ENCODE measurements around the gene CKLF. TPM values are rescaled to one million over a fixed set of nuclear protein-coding genes. Genes with fewer than 3 reads are reported as not detected.

The CKLF gene
- polyA plus RNA-seq, 10 donors = 24.7 to 39.5 (median 26.5) TPM

DNA sequence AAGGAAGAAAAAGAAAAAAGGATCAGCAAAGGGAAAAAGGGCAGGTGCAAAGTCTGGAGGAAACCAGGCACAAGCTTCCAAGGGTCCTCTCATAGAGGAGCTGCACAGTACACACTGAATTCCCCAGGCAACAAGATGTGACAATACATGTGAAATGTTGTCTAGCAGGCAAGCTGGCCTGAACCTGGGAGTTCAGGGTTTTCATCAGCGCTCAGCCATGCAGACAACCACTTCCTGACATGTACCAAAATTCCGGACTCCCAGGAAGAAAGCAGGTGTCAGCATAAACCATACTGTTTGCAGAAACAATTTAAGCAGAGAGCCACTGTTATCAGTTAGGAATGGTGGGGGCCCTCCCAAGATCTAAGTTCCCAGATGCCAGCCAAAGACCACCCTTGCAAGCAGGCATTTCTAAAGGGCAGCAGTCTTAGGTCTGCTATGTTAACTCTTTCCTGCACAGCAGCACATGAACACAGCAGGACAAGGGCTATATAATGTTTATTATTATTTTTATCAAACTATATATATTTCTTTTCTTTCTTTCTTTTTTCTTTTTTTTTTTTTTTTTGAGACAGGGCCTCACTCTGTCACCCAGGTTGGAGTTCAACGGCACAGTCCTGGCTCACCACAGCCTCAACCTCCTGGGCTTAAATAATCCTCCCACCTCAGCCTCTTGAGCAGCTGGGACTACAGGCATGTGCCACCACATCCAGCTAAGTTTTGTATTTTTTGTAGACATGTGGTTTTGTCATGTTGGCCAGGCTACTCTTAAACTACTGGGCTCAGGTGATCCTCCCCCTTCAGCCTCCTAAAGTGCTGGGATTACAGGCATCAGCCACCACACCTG lies 12.5 kb upstream of the CKLF start:
- no peak for DNase-seq

DNA sequence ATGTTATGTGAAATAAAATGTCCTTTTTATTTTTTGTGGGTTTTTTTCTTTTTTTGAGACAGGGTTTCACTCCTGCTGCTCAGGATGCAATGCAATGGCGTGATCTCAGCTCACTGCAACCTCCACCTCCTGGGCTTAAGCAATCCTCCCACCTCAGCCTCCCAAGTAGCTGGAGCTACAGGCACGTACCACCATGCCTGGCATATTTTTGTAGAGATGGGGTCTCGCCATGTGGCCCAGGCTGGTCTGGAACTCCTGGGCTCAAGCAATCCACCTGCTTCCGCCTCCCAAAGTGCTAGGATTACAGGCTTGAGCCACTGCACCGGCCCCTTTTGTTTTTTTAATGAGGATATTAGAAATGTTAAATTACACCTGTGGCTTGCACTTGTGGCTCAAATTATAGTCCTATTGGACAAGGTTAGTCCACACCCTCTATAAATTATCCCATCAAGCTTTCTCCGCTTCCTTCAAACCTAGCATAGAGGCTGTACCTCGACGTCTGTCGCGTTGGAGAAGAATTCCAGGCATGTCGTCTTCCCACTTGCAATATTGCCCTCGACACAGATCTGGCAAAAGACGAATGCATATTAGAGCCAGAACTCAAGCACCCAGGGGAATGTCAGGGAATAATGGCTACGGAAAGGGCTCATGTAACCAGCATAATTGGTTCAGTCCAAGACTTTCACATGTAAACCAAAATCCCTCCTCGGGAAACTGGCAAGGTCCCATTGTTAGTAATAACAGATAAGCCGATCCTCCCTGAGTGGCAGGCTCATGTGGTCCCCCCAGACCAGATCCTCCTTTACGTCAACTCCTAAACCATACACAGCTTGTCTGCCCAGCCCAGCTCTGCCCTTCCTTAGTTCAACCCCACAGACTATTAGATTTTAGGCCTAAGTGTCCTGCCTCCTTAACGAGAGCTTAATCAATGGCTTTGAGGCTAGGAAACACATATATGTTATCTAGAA lies 10.7 kb upstream of the CKLF start:
- no peak for DNase-seq

DNA sequence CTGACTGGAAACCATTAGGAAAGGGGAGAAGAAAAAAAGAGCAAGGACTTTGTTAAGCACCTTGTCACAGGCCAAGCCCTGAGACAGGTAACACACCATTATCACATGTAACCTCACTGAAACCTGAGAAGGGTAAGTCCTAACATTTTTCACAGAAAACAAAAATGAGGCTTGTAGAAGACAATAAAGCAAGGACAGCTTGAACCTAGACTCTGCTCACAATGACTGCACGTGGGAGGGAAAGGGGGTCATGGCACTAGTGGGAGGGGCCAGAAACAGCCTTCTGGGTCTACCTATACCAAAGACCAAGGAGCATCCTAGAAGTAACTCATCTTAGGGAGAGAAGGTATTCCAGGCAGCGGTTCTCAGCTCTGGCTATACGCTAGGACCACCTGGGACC lies 10.0 kb upstream of the CKLF start:
- DNase-seq = no peak

DNA sequence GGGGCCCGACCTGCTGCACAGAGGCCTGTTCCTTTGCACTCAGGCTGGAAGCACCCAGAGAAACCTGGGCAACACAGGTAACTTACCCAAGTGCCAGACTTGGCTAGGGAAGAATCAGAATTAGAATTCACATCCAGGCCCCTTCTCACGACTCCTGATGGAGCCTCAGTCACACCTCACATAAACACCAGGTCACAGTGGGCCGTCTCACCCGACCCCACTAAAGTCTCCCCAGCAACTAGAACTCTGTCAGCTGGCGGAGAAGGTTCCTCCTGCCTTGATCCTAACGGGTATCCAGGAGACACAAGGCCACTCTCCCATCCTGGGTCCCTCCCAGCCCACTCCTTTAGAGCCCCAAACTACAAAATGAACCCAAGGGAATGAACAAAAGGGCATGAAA lies 8.8 kb upstream of the CKLF start:
- DNase-seq = no peak

DNA sequence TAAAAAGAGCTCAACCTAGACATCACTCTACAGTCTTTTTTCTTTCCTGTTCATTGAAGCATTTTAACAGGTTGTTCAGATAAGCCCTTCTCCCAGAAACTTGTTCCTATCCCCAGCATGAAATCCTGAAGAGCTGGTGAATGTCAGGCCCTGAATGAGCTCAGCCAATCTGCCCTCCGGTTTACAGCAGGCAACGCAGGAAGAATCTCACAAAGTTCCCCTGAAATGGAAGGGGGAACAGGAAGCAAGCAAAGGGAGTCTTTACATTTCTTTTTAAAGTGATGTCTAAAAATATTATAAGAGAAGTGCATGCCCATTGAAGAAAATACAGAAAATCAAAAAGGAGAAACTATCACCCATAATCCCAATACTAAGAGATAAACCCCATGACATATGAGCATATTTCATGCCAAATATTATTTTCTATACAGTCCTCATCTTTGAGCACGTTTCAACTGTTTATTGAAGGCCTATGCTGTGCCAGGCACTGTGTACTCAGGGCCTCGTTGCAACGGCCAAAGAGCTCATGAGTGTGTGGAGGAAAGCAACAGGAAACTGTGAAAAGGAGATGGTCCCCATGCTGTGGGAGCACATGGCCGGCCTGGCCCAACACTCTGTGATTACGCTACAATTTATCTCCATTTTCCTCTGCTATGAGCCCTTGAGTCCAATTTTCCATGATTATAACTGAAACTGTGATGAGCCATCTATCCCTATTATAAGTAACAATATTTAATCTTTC lies 8.2 kb upstream of the CKLF start:
- no peak for DNase-seq

DNA sequence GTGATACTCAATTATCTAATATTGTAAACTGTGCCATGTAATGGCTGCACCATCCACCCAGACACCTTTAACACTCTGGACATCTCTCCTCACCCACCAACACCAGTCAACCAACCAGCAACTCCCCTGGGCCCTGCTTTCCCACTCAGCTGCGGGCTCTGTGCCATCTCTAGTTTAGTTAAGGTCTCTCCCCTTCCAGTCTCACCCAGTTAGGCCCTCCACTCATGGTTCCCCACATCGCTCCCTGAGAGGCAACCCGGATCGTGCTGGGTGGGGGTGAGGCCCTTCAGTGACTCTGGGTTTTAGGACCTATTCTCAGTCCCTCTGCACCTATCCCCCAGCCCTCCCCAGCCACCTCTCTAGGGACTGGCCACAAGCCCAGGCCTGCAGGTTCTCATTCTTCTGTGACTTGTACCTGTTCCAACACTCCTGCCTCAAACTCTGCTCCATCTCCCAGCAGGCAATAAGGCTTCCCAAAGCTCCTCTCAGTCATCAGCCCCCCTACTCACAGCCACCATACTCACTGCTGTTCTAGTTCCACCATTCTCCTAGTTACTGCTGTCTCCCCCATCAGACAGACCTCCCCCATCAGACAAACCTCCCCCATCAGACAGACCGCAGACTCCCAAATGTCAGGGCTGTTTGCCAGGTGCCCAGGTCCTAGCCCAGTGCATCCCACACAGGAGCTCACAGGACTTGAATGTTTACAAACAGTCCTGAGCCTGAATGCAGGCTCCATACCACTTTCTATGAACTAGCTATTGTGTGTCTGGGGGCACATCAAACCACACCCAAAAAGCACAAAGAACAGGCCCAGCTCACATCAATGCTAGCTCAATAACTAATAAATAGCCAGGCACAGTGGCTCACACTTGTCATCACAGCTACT lies 5.0 kb upstream of the CKLF start:
- DNase-seq = no peak

DNA sequence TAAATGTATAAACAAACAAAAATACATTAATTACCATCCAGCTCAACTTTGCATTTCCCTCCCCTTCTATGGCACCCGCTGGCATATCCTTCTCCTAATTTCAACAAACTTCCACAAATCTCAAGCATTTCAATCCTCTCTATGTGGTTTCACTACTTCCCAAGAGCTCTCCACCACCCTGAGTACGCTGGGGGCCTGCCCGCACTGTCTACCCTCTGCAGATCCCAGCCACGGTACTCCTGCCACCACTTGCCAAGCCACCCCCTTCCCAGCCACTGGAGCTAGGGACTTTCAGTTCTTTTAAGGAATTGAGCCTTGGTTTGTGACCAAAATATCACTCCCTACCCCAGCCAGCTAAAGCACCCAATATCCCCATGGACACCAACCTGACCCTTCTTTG lies 4.3 kb upstream of the CKLF start:
- DNase-seq = no peak

DNA sequence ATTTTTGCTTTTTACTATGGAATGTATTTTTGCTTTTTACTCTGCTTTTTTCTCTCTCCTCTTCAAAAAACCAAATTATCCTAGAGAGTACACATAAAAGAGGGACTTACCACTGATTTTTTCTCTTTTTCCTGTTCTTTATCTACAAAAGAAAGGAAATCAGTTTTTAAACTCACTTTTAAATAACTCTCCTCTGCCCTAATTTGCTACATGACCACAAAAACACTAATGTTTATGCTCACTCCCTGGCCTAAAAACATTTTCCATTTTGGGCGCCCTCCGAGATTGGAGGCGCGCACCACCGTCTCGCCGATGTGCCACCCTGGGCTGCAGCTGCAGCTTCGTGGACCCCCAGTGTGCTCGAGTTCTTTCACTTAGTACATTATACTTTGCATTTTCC lies 3.5 kb upstream of the CKLF start:
- DNase-seq = no peak

DNA sequence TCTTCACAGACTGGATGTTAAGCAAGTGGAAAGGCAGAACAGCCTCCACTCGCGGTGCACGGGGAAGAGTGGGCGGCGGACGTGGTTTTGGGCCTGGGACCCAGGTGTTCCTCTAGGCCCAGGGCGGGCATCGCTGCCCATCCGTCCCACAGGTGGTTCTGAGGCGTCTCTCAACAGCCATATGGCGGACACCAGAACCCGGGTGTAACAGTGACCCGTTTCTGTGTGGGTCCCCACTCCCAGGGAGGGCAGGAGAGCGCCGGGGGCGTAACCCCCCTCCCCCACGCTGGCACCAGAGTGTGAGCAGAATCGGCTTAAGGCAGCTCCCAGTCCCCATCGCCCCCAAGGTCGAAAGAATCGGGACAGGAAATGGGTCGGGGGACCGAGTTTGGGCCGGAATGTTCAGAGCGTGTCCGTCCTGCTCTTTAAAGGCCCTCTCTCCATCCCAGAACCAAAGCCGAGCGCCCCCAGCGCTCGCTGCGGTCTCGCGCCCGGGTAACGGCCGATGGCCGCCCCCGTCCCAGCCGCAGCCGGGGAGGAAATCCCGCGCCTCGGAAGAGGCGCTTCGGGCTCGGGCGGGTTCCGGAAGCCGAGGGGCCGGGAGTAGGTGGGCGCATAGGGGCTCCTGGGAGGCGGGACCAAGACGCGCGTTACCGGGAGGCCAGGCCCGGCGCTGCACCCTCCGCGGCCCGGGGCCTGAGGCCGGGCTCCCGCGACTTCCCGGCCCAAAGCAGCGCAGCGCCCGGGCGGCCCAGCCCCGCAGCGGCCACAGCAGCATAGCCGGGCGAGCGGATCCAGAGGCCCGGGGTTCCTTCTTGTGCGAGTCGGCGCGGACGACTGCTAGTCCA lies 2.9 kb upstream of the CKLF start, which contains the start of gene TK2:
TSS of gene TK2 (minus strand) at position 839 of the 848 bp plus-strand sequence. CDS start at position 778, 61 bp downstream.
- DNase-seq = peak; percentile 69 to 95 (median 87)

DNA sequence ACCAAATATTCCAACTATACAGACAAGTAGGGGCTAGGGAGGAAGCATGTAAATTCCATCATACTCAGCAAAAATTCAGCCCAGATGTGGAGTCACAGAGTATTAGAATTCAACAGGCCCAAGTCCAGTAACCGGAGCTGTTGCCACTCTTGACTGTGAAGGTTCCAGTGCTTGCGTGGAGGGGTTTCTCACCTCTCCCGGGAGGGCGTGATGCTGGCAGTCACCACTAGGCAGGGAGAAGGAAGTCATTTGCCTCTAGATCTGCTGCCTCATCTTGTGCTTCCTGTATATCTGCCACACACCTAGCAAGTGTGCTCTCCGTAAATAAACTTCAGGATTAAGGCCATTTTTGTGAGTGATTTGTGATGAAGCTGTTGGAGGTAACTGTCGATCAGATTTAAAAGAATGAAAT lies 1.0 kb upstream of the CKLF start:
- peak in 2 of 3 donors; percentile 36 to 71 for DNase-seq

DNA sequence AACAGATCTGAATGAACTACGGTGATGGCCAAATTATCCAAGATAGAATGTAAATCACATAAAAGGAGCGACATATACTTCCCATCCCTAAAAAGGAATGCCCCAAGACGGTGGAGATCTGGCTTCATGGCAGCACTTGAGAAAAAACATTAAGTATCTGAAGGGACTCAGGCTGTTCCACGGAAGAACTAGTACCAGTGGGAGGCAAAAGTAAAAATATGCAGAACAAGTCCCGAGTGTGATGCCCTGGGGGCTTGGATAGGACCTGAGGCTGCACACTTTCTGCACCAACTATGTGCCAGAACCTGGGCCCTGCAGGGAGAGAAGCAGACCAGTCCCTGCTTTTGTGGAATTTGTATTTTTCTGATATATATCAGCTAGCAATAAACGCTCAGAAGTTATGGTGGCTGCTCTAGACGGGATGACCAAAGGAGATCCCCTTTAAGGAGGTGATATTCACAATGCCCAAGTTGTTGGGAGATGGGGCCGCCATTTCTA lies 539 bp upstream of the CKLF start:
- DNase-seq = no peak

DNA sequence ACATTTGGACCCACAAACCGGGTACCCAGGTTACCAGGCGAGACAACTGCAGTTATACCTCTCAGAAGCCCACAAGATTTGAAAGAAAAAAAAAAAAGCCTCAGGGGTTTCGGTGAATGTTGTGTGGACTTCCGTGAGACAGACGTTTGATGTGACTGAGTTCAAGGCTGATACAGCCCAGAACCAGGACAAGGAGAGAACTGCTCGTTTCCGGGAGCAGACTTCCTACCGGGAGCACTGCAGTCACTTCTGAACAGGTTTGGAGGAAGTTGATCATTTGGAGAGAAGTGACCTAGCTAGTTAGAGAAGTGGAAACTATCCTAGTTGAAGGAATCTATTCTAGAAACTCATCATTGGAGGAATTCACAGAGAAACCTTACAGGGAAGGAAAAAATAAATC lies 847 bp downstream of the CKLF start:
- no peak for DNase-seq

DNA sequence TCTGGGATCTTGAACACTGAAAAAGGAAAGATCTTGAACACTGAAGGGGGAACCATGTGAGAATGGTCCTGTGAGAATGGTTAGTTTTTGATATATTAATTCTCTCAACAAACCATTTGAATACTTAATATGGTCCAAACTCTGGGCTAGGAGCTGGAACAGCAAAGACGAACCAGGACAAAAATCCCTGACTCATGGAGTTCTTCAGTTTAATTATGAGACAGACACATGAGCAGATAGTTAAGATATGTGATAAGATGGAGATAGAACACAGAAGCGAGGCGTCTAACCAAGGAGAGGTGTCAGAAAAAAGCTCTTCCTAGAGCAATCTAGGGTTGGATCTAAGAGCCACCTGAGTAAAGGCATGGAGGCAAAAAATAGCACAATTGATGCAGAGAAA lies 1.6 kb downstream of the CKLF start:
- no peak for DNase-seq

DNA sequence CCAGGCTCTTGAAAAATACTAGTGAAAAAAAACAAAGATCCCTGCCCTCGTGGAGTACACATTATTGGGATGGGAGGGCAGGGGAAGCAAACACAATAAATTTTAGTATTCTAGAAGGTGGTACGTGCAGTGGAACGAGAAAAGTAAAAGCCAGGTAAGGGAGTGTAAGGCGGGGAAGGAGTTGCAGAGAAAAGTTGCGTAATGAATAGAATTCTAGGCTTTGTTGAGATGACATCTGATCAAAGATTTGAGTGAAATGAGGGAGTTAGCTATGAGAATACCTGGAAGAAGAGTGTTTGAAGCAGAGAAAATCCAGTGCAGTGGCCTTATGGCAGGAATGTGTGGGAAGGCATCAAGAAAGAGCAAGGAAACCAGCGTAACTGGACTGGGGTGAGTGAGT lies 2.1 kb downstream of the CKLF start:
- DNase-seq = no peak

DNA sequence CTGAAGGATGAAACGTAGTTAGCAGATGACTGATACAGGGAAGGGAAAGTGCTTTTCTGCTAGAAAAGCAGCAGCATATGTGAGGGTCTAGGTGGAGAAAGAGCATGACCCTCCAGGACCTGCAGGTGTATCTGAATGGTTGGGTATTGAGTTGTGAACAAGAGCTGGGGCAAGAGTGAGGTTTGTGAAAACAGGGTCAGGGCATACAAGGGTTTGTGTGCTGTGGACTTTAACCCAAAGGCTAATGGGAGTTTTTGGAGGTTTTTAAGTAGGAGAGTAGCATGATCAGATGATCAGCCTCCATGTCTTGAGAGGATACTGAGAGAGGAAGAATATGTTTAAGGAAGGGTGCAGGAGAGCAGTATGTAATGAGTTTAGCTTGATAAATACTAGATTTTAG lies 7.7 kb downstream of the CKLF start:
- DNase-seq = no peak

DNA sequence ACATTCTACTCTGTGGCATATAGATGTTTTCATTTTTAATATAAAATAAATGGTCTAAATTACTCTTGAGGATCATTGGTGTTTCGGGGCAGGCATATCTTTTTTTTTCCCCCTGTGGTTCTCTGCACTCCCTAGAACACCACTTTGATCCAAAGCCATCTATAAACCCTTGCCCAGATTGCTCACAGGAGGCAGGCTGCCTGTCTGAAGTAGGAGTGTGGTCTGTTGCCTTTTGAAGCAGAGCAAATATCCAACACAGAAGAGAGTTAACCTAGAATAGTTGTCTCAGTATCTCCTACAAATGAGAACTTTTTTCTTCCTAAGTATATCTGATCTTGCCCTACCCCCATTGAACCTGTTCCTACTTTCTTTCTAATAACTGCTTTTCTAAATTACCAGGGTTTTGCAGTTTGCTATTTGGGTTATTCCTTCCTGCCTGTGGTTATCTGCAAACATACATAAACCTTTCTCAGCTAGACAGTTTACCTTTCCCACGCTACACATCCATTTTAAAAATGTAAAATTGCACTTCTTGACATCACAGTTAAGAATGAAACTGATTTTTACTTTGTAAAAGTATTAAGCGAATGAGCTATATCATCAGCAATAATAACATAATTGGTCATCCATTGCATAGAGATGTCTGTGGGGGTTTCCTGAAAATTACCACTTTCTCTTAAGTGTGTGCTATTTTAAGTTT lies 9.2 kb downstream of the CKLF start:
- DNase-seq = no peak

DNA sequence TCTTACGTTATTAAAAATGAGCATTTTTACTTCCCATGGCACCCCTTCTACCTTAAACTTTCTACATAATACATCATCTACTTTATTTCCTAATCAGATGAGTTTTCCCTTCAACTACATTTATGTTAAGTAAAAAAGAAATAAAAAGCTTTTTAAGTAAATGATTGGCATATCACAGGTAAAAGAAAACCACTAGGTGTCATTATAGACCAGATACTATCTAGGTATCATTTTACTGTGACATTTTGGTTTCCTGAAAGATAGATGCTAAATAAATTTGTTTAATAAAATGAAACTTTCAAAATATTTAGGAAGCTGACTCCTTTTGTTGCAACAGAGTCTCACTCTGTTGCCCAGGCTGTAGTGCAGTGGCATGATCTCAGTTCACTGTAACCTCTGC lies 10.0 kb downstream of the CKLF start:
- DNase-seq = no peak

DNA sequence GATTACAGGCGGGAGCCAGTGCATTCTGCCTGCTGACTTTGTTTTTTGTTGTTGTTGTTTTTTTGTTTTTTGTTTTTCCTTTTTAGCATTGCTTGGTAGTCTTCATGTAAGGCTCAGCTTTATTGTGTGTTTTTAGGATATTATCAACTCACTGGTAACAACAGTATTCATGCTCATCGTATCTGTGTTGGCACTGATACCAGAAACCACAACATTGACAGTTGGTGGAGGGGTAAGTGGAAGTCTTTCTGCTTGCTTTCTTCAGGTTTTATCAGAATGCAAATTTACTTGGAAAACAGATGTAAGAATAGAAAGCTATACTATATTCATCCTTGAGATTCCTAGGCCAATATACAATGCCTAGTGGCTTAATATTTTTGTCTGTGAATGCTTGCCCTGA lies 10.6 kb downstream of the CKLF start:
- no peak for DNase-seq

Measured in muscle of back (tissue), 11 donors.